ENCODE results near the gene ELK3.

Gene ELK3

DNA sequence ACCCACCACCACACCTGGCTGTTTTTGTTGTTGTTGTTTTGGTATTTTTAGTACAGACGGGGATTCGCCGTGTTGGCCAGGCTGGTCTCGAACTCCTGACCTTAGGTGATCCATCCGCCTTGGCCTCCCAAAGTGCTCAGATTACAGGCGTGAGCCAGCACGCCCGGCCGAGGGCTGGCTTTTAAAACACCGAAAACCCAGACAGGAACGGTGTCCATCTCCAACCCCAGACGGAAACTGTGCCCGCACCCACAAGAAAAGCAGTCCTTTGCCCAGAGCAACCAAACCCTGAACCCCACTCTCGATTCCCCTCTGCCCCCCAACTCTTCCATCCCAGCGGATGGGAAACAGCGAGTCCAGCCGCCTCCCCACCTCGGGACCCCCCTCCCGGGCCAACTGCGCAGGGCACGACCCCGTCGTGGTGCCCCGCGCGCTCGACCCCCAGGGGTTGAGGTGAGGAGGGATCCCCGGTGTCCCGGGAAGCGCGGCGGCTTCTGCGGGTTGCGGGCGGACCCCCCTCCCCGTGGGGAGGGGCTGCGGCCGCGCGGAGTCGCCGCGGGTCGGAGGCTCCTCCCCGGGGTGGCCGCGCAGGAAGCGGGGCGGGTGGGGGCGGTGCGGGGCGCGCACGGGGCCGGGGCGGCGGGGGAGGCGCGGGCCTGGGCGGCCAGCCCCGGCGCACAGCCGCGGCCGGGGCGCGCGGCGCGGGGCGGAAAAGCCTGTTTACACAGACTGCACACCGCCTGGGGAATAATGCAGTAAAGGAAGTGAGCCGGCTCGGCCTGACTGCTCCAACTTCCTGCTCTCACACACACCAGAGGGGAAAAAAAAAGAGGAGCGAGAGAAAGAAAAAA is at the start of gene ELK3:
ELK3 (plus strand) TSS at position 651 of the 851 bp plus-strand sequence.
- peak; percentile 57 for DNase-seq (ENCODE audit: low spot score)

DNA sequence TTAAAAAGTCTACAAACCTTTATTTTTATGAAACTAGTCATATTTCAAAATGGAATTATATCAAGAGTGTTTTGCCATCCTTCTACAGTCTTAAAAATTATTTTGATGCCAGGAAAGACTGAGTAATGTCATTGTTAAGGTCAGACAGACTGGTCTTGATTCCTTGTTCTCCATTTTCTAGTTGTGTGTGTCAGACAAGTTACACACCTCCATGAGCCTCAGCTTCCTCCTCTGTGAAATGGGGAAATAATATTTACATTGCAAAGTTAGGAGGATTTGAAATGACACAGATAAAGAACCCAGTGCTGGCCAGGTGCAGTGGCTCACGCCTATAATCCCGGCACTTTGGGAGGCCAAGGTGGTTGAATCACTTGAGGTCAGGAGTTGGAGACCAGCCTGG is 47.4 kb upstream of the ELK3 start:
- no peak for DNase-seq (ENCODE audit: low spot score)

DNA sequence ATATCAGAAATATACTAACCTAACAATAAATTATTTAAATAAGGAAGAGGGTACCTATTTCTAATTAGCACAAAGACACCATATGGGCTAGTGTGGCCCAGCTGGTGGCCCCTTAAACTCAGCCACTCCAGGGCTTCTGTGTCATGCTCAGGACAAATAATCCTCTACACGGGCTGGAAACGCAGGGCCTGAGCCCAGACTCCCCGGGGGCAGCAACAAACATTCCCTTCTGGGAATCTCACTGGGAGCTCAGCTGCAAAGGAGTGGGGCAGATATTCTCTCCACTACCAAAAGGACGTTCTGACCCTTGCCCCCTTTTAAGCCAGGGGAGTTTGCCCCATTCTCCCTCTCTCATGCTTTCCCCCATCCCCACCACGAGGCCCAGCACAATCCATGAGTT is 43.7 kb upstream of the ELK3 start:
- no peak for DNase-seq (ENCODE audit: low spot score)

DNA sequence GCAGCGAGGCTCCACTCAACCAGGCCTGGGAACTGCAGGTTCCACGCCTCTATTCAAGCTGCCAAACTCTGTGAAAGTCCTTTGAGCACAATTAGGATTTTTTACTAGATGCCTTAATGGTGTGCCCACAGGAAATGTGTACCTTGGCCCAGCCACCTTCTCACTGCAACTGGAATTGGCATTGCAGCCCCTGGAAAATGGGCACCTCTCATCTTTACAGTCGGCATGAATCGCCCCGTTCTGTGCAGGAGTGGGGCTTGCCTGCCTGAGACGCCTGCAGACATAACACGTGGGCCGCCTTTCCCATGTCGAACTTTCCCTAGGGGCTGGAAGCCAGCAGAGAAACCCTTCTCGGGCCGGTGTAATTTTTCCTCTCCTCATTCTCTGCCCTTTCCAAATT is 42.0 kb upstream of the ELK3 start:
- no peak for DNase-seq (ENCODE audit: low spot score)

GRCh38 chr12:96153131-96153725 is 40.9 kb upstream of the ELK3 start:
- DNase-seq (ENCODE audit: low spot score): no peak

- no peak for DNase-seq (ENCODE audit: low spot score)
Measured at GRCh38 chr12:96155181-96155580, 39.0 kb upstream of the ELK3 start.

GRCh38 chr12:96155781-96156180 is 38.4 kb upstream of the ELK3 start:
- DNase-seq (ENCODE audit: low spot score): peak; percentile 98

- no peak for DNase-seq (ENCODE audit: low spot score)
Measured at GRCh38 chr12:96156211-96156610, 38.0 kb upstream of the ELK3 start.

DNA sequence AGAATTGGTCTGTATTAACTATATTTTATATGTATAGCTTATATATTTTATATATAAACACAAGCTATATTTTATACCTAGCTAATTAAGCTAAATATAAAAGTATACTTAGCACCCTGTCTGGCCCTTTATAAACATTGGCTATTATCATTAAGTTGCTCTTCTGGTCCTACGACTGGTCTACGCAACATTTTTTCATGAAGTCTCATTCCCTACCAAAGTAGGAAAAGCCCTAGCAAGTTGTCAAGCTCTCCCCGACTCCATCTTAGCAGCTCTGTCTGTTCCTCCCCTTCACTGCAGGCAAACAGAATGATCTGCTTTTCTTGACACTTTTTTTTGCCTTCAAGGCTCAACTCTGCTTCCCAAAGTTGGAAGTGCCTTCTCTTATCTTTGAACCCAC is 36.7 kb upstream of the ELK3 start:
- DNase-seq (ENCODE audit: low spot score): no peak

- DNase-seq (ENCODE audit: low spot score): no peak
Measured at GRCh38 chr12:96164951-96165811, 29.0 kb upstream of the ELK3 start.

GRCh38 chr12:96166765-96167164 is 27.4 kb upstream of the ELK3 start:
- no peak for DNase-seq (ENCODE audit: low spot score)

DNA sequence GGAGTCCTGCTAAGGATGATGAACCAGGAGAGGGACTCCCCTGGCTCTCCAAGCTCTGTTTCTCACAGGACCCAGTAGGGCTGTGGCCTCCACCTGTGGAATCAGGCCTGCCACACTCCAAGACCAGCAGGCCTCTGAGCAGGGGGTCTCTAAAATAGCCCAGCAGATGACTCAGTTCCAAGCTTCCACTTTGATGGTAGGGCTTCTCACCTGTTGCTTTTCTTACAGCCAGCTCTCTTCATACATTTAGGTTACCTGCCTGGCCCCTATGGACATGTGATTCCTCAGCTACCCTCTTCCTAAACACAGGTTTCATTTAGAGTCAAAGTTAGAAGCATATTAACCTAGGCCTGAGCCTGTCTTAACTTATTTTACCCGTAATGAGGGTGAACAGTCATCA is 26.7 kb upstream of the ELK3 start:
- DNase-seq (ENCODE audit: low spot score): no peak

GRCh38 chr12:96170328-96170727 is 23.8 kb upstream of the ELK3 start:
- no peak for DNase-seq (ENCODE audit: low spot score)

DNA sequence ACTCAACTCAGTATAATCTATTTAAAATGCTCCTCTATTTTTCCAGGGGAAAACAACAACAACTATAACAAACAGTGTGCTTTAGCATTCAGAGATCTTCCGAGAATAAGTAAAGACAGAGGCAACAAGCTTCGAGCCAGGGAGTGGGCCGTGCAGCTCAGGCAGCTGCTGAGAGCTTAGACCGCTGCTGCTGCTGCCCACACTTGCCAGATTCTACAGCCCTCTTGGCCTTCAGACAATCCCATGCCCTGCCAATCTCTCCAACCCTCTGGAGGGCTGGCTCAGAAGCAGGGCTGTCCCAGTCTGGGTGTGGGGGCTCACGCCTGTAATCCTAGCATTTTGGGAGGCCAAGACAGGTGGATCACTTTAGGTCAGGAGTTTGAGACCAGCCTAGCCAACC is 23.4 kb upstream of the ELK3 start:
- no peak for DNase-seq (ENCODE audit: low spot score)

DNA sequence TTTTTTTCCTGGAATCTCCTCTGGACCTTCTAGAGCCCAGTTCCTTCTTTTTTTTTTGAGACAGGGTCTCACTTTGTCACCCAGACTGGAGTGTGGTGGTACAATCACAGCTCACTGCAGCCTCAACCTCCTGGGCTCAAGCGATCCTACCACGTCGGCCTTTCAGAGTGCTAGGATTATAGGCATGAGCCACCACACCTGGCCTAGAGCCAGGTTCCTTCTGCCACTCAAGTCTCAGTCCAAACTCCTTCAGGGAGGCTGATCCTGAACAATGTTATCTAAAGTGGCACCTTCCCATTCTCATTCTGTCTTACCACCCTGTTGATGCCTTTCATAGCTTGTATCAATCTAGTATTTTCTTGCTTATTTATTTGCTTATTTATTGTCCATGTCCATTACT is 22.3 kb upstream of the ELK3 start:
- DNase-seq (ENCODE audit: low spot score): no peak

GRCh38 chr12:96172981-96173380 is 21.2 kb upstream of the ELK3 start:
- DNase-seq (ENCODE audit: low spot score): no peak

- no peak for DNase-seq (ENCODE audit: low spot score)
Measured at GRCh38 chr12:96176575-96176974, 17.6 kb upstream of the ELK3 start.

DNA sequence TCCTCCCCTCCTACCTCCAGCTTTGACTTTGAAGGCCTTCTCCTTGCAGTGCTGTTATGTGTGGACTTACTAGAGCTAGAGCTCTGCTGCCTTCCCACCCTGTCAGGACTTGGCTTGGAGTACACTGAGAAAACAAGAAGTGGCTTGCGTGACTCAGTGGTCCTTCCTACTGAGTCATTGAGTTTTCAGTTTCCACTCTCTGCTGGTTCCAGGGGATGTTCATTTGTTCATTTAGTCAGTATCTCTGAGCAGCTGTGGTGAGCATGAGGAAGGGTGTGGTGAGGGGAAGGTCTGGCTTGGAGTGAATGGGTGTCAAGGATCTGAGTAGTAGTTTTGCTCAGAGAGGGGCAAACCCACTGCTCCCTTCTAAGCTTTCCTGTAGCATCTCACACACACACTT is 17.2 kb upstream of the ELK3 start:
- no peak for DNase-seq (ENCODE audit: low spot score)

GRCh38 chr12:96183734-96184370 is 10.3 kb upstream of the ELK3 start:
- DNase-seq (ENCODE audit: low spot score): no peak

DNA sequence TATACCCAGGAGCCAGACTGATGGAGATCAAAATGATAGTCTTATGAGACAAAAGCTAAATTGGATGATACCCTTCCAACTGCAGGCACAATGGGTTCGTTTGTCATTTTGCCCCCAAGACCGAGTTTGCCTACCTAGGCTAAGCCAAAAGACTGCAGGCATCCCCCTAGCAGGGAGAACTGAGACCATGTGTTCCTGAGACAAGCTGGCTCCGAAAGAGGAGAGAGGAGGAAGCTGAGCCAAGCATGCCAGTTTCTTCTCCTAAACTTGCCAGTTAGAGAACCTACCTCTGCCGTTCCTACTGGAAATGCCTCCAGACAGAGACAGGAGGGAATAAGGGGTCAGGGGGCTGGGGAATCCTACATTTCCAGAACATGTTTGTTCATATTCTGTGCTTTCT is 8.3 kb upstream of the ELK3 start:
- no peak for DNase-seq (ENCODE audit: low spot score)

DNA sequence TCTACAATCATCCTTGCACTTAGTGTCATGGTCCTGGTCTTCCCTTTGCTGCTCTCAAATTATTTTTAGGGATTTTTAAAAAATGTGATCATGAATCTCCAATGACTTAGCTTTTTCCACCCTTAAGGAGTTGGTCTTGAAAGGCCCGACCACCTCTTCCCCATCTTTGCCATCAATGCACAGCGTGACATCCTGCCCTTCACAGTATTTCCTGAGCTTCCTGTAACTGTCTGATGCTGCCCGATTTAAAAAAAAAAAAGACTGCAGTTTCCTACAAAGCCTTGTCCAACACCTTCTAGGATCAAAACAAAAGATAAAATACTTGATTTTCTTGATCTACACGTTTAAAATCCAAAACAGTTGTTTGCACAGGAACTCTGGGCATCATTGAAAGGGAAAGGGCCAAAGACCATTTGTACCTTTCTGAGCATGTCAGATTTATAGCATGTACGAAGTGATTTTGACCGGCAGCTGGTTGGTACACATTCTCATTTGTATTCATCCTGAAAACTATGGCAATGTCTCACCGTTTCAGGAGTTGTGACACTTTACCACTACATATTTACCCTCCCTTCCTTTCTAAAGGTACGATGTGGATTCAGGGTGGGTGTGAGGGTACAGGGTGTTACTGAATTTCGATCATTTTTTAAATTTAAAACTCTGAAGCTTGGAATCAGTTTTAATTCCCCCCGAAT is 7.4 kb upstream of the ELK3 start:
- no peak for DNase-seq (ENCODE audit: low spot score)

DNA sequence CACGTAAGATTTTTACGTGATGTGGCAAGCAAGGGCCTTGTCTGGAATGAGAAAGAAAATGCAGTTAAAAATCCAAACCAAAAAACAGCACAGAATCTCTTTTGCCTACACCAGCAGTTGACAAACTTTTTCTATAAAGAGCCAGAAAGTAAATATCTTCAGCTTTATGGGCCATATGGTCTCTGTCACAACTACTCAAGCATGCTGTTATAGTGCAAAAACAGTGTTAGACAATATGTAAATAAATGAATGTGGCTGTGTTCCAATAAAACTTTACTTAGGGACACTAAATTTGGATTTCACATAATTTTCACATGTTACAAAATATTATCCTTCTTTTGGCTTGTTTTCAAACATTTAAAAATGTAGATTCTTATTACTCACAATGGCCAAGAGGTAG is 6.2 kb upstream of the ELK3 start:
- DNase-seq (ENCODE audit: low spot score): no peak

Measured in SW480 (cell line).